Suprapubic skin (tissue), 4 donors: Measurements from ENCODE around the gene ARHGEF7. TPM values are rescaled to one million over a fixed set of nuclear protein-coding genes. Genes with fewer than 3 reads are reported as not detected.

Experiments
- DNase-seq, 2 donors: peaks; one replicate each; pipeline ENCODE4 v3.0.0-alpha.2; 2019; ENCODE audit warnings: low spot score in 2 of 2
- H3K27ac ChIP-seq: fragments of 200-600 bp; sonication (generic); one replicate; pipeline ENCODE4 v1.5.1; 2019
- H3K27me3 ChIP-seq: fragments of 200-600 bp; sonication (generic); one replicate; pipeline ENCODE4 v1.5.1; 2019
- H3K36me3 ChIP-seq: fragments of 200-600 bp; sonication (generic); one replicate; pipeline ENCODE4 v1.5.1; 2019
- H3K4me1 ChIP-seq: fragments of 200-600 bp; sonication (generic); one replicate; pipeline ENCODE4 v1.5.1; 2019
- H3K4me3 ChIP-seq: fragments of 200-600 bp; sonication (generic); one replicate; pipeline ENCODE4 v1.5.1; 2019; ENCODE audit warnings: mild to moderate bottlenecking
- H3K9me3 ChIP-seq: fragments of 200-600 bp; sonication (generic); one replicate; pipeline ENCODE4 v1.5.1; 2019
- CTCF ChIP-seq, 2 donors: fragments of 200-600 bp in 1 of 2; fragments of 450-650 bp in 1 of 2; sonication (generic) in 1 of 2; IDR thresholded peaks; one replicate each; pipeline ENCODE4 v1.5.1; 2016 to 2019; ENCODE audit warnings: antibody characterized with exemption in 2 of 2, mild to moderate bottlenecking in 1 of 2, moderate library complexity in 1 of 2
- EP300 ChIP-seq: sonication (generic); formaldehyde crosslinking; IDR thresholded peaks from one replicate; pipeline ENCODE4 v1.6.1; 2017; ENCODE audit warnings: antibody characterized with exemption
- POLR2A ChIP-seq, 2 donors: fragments of 450-650 bp; IDR thresholded peaks; one replicate each; pipeline ENCODE4 v1.6.1; 2017; ENCODE audit warnings: antibody characterized with exemption in 2 of 2, mild to moderate bottlenecking in 2 of 2, moderate library complexity in 2 of 2
- POLR2AphosphoS5 ChIP-seq, 3 donors: sonication (generic); formaldehyde crosslinking; IDR thresholded peaks; one replicate each; pipeline ENCODE4 v1.6.1; 2017; ENCODE audit warnings: antibody characterized with exemption in 3 of 3
- WGBS: methylation state at CpG from one replicate; pipeline ENCODE4 v1.1.5; 2018; 5-methylcytosine and 5-hydroxymethylcytosine counted together
- total RNA-seq, 4 donors: library from RNA; depleted of rRNA; stranded (reverse); fragments of >200 nt; gene quantifications; one replicate each; pipeline ENCODE4 v1.1.0, GENCODE V29; 2016

Gene ARHGEF7
- total RNA-seq, 4 donors from 2014 or later = 72.1 to 210 (median 99.6) TPM

DNA sequence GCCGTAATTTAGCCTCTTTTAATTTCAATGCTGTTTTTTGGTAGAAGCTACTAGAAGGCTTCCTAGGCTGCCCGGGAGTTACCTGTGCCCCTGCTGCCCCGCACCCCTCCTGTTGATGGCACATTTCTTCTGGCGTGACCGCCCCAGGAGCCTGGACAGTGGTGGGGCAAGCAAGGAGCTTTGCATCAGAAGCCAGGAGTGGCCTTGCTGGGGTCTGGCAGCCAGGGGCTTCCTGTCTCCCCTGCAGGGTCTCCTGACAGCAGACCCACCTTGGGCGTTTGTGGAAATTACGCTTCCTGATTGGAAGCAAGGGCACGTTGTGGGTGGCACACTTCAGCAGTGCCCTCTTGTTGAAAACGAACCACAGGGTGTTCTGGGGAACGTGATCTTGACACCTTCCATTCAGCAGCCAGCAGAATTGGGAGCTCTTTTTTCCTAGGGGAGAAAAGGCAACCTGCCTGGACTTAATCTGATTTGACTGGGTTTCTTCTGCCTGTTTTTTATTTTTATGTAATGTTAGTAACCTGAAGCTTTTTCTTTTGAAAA lies 115.3 kb downstream of the ARHGEF7 start:
- no peaks in the 10 kb centered on the region for H3K27me3 ChIP-seq
- no peak for DNase-seq
- no peak overlapping the region for H3K4me3 ChIP-seq
- peaks cover 43% of the 10 kb centered on the region for H3K36me3 ChIP-seq
- WGBS = 78% methylated on average over 10 of the region's 10 CpGs
- peaks cover 4% of the 10 kb centered on the region for H3K4me1 ChIP-seq
- H3K9me3 ChIP-seq = no peaks in the 10 kb centered on the region
- no peak overlapping the region for H3K27ac ChIP-seq
- no peak for TF ChIP-seq POLR2A (IDR thresholded peaks at IDR 0.05)
- no peak for TF ChIP-seq POLR2AphosphoS5 (IDR thresholded peaks at IDR 0.05)
- no peak for TF ChIP-seq CTCF (IDR thresholded peaks at IDR 0.05)
- no peak for TF ChIP-seq EP300

GRCh38 chr13:111232191-111232590 lies 117.1 kb downstream of the ARHGEF7 start:
- H3K9me3 ChIP-seq = no peaks in the 10 kb centered on the region
- no peak for TF ChIP-seq EP300
- no peak for TF ChIP-seq POLR2AphosphoS5 (IDR thresholded peaks at IDR 0.05)
- TF ChIP-seq CTCF (IDR thresholded peaks at IDR 0.05) = no peak
- no peak for TF ChIP-seq POLR2A (IDR thresholded peaks at IDR 0.05)
- DNase-seq = no peak
- H3K36me3 ChIP-seq = peaks cover 48% of the 10 kb centered on the region
- H3K4me3 ChIP-seq = no peak overlapping the region
- H3K27ac ChIP-seq = no peak overlapping the region
- H3K27me3 ChIP-seq = no peaks in the 10 kb centered on the region
- peaks cover 4% of the 10 kb centered on the region for H3K4me1 ChIP-seq
- 93% methylated on average over 7 of the region's 7 CpGs for whole genome bisulfite sequencing

GRCh38 chr13:111233080-111233479 lies 118.0 kb downstream of the ARHGEF7 start:
- Histone ChIP-seq H3K4me3 (no peak overlapping the region), H3K27me3 (no peaks in the 10 kb centered on the region), H3K9me3 (no peaks in the 10 kb centered on the region), H3K27ac (no peak overlapping the region), H3K36me3 (peaks cover 41% of the 10 kb centered on the region), H3K4me1 (peaks cover 4% of the 10 kb centered on the region)
- no peak for DNase-seq
- 50% methylated on average over 1 of the region's 1 CpG for WGBS
- no peak for TF ChIP-seq POLR2A (IDR thresholded peaks at IDR 0.05)
- no peak for TF ChIP-seq POLR2AphosphoS5 (IDR thresholded peaks at IDR 0.05)
- TF ChIP-seq EP300 = no peak

GRCh38 chr13:111239764-111240670 lies 124.9 kb downstream of the ARHGEF7 start:
- Histone ChIP-seq H3K27ac (no peak overlapping the region), H3K9me3 (no peaks in the 10 kb centered on the region), H3K36me3 (peaks cover 31% of the 10 kb centered on the region), H3K4me3 (no peak overlapping the region), H3K27me3 (no peaks in the 10 kb centered on the region), H3K4me1 (no peaks in the 10 kb centered on the region)
- 83% methylated on average over 15 of the region's 15 CpGs for WGBS
- DNase-seq = no peak
- TF ChIP-seq POLR2AphosphoS5 (IDR thresholded peaks at IDR 0.05) (no peak), CTCF (IDR thresholded peaks at IDR 0.05) (no peak), POLR2A (IDR thresholded peaks at IDR 0.05) (no peak), EP300 (no peak)

- H3K27ac ChIP-seq = no peak overlapping the region
- WGBS = 88% methylated on average over 16 of the region's 16 CpGs
- no peaks in the 10 kb centered on the region for H3K27me3 ChIP-seq
- TF ChIP-seq CTCF (IDR thresholded peaks at IDR 0.05) = no peak
- TF ChIP-seq POLR2AphosphoS5 (IDR thresholded peaks at IDR 0.05) = no peak
- TF ChIP-seq EP300 = no peak
- TF ChIP-seq POLR2A (IDR thresholded peaks at IDR 0.05) = no peak
- no peak for DNase-seq
- no peaks in the 10 kb centered on the region for H3K4me1 ChIP-seq
- no peaks in the 10 kb centered on the region for H3K9me3 ChIP-seq
- H3K36me3 ChIP-seq = peaks cover 32% of the 10 kb centered on the region
- H3K4me3 ChIP-seq = no peak overlapping the region
Measured at GRCh38 chr13:111241006-111241755, 126.1 kb downstream of the ARHGEF7 start.
